Left ventricle myocardium inferior (tissue), 1 donor: ENCODE measurements around the gene CCDC51. TPM values are rescaled to one million over a fixed set of nuclear protein-coding genes. Genes with fewer than 3 reads are reported as not detected.

Source experiments
- DNase-seq: peaks from one replicate; pipeline ENCODE4 v3.0.0-alpha.2; 2020
- H3K27ac ChIP-seq: fragments of 200-600 bp; replicated peaks from 2 replicates; pipeline ENCODE4 v1.8.0; 2021
- H3K27me3 ChIP-seq: fragments of 200-600 bp; 2 replicates; pipeline ENCODE4 v1.8.0; 2021; ENCODE audit warnings: low read depth
- H3K36me3 ChIP-seq: fragments of 200-600 bp; 2 replicates; pipeline ENCODE4 v1.8.0; 2021
- H3K4me1 ChIP-seq: fragments of 200-600 bp; 2 replicates; pipeline ENCODE4 v1.8.0; 2021
- H3K4me3 ChIP-seq: fragments of 200-600 bp; 2 replicates; pipeline ENCODE4 v1.8.0; 2021; ENCODE audit warnings: mild to moderate bottlenecking, moderate library complexity
- H3K9me3 ChIP-seq: fragments of 200-600 bp; replicated peaks from 2 replicates; pipeline ENCODE4 v1.8.0; 2021
- intact Hi-C: fragments of 100-400 bp; cut with micrococcal nuclease; formaldehyde crosslinking; loops from one replicate; pipeline ENCODE4 v1.11.0; 2022
- total RNA-seq: library from RNA; stranded (reverse); fragmentation: NEBNext Ultra II Directional; extraction: Animal tissue kit (Norgen Biotek cat#: 25700); gene quantifications from one replicate; pipeline ENCODE4 v1.2.1, GENCODE V29; 2021
- TF ChIP-seq, protein P1 (sequence below): fragments of 200-600 bp; IDR thresholded peaks from 2 replicates; pipeline ENCODE4 v1.8.0; 2021; ENCODE audit warnings: antibody characterized with exemption, mild to moderate bottlenecking, borderline replicate concordance
- donor health status: DM: no; HTN: yes; CAD: no; lungs with severe emphysema.

CCDC51 gene
- total RNA-seq, 1 donor from 2014 or later = 13.9 TPM

DNA sequence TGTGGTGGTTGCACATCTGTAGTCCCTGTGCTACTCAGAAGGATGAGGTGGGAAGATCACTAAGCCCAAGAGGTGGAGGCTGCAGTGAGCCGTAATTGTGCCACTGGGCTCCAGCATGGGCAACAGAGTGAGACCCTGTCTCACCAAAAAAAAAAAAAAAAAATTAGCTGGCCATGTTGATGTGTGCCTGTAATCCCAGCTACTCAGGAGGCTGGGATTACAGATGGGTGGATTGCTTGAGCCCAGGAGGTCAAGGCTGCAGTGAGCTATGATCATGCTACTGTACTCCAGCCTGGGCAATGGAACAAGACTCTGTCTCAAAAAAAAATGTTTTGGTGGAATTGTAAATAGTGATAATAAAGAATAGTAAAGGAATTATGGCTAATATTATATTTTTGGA is 16.5 kb upstream of the CCDC51 start:
- H3K4me1 ChIP-seq = no peaks in the 10 kb centered on the region
- peaks cover 96% of the 10 kb centered on the region for H3K36me3 ChIP-seq
- no peak overlapping the region for H3K27ac ChIP-seq
- intact Hi-C loops = no loop called here
- H3K4me3 ChIP-seq = no peak overlapping the region
- H3K27me3 ChIP-seq = no peaks in the 10 kb centered on the region
- H3K9me3 ChIP-seq = no peaks in the 10 kb centered on the region
- TF ChIP-seq, protein P1, sequence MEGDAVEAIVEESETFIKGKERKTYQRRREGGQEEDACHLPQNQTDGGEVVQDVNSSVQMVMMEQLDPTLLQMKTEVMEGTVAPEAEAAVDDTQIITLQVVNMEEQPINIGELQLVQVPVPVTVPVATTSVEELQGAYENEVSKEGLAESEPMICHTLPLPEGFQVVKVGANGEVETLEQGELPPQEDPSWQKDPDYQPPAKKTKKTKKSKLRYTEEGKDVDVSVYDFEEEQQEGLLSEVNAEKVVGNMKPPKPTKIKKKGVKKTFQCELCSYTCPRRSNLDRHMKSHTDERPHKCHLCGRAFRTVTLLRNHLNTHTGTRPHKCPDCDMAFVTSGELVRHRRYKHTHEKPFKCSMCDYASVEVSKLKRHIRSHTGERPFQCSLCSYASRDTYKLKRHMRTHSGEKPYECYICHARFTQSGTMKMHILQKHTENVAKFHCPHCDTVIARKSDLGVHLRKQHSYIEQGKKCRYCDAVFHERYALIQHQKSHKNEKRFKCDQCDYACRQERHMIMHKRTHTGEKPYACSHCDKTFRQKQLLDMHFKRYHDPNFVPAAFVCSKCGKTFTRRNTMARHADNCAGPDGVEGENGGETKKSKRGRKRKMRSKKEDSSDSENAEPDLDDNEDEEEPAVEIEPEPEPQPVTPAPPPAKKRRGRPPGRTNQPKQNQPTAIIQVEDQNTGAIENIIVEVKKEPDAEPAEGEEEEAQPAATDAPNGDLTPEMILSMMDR = no peak
- DNase-seq = no peak

DNA sequence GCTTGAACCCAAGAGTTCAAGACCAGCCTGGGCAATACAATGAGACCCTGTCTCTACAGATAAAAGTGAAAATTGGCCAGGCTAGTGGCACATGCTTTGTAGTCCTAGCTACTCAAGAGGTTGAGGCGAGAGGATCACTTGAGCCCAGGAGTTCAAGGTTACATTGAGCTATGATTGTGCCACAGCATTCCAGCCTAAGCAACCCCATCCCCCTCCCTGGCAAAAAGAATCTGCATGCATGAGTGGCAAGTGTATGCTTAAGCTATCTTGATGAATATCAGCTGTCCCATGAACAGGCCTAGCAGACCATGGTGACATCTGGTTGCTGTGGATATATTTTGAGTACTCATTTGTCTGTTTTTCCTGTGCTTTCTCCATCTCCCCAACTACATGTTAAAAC is 11.4 kb upstream of the CCDC51 start:
- intact Hi-C loops = no loop called here
- TF ChIP-seq, protein P1 = no peak
- no peak overlapping the region for H3K4me3 ChIP-seq
- no peaks in the 10 kb centered on the region for H3K9me3 ChIP-seq
- H3K27me3 ChIP-seq = no peaks in the 10 kb centered on the region
- no peak for DNase-seq
- peaks cover 53% of the 10 kb centered on the region for H3K36me3 ChIP-seq
- H3K4me1 ChIP-seq = peaks cover 21% of the 10 kb centered on the region
- H3K27ac ChIP-seq = no peak overlapping the region

DNA sequence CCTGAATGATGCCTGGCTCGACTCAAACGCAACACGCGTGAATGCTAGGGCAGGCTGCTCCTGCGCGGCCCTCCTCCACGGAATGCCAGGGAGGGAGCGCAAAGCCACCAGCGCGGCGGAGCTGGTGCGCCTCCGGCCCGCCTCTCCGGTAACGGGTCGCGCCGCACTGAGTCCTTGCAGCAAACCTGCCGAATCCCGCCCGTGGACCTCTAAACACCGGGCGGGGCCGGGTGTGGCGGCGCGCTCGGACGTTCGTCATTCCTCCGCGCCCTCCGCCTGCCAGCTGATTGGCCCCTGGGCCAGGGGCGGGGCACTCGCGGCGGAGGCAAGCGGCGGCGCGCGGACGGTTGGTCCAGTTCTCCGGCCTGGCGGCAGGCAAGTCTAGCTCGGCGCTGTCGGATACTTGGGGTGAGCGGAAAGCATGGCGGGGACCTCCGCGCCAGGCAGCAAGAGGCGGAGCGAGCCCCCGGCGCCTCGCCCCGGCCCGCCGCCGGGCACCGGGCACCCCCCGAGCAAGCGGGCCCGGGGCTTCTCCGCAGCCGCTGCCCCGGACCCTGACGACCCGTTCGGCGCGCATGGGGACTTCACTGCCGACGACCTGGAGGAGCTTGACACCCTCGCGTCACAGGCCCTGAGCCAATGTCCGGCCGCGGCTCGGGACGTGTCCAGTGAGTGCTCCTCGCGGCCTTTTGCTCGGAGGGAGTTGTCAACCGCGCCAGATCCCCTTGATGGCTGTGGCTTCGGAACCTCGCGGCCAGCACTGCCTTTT is 6.7 kb upstream of the CCDC51 start, which contains the start of gene ATRIP:
Gene ATRIP, plus strand, starts transcription at position 313 of the 769 bp plus-strand sequence. Its CDS starts 109 bp downstream, at position 422.
- peak; percentile 91 for DNase-seq
- Histone ChIP-seq H3K4me1 (peaks cover 39% of the 10 kb centered on the region), H3K9me3 (no peaks in the 10 kb centered on the region), H3K4me3 (peak within 1 kb of the TSS; percentile 96), H3K27me3 (no peaks in the 10 kb centered on the region), H3K27ac (peak within 1 kb of the TSS; percentile 95), H3K36me3 (peaks cover 37% of the 10 kb centered on the region)
- TF ChIP-seq, protein P1 = no peak
- intact Hi-C loops = no loop called here

DNA sequence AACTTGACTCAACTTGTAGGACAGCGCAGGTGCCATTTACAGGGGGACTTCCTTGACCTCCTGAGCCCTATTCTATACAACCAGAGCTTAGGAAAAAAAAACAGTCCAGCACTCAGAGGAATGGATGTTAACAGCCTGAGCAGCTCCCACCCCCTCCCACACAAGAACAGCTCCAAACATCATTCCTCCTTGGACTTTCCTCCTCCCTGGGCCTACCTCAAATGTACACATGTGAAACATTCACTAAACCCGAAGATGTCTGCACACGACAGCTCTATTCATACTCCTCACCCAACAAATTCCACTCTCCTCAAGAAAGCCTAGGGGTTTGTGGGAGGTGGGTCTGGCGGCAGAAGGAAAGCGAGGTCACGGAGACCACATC is 6.1 kb upstream of the CCDC51 start:
- H3K36me3 ChIP-seq = peaks cover 40% of the 10 kb centered on the region
- intact Hi-C loops = no loop called here
- H3K4me1 ChIP-seq = peaks cover 45% of the 10 kb centered on the region
- no peak for DNase-seq
- H3K9me3 ChIP-seq = no peaks in the 10 kb centered on the region
- peak overlapping the region; percentile 96 for H3K4me3 ChIP-seq
- no peaks in the 10 kb centered on the region for H3K27me3 ChIP-seq
- TF ChIP-seq, protein P1 = no peak
- H3K27ac ChIP-seq = peak overlapping the region; percentile 95

DNA sequence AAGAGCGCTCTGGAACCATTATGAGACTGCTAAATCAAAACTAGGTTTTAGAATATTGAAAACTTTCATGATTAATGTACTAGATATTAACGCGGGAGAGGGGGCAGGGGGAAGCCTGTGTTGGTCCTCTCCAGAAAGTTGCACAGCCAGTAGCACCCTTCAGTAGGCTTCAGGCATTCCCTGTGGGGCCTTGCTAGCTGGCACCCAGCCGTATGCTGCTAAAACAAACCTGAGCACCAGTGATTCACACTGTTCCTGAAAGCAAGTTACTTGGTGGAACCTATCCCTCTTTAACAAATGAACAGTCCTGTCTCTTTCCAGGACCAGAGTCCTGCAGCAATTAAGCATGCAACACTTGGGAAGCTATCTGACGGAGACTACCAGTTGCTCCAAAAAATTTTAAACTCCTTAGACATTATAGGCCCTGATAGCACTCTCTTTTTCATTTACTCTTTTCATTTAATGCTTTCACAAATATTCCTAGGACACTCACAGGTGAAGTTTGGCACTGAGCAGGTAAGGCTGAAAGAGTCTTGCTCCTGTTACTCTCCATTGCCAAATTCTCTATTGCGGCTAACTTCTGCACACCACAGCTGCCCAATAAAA is 5.5 kb upstream of the CCDC51 start:
- Histone ChIP-seq H3K9me3 (no peaks in the 10 kb centered on the region), H3K4me3 (peak overlapping the region; percentile 96), H3K4me1 (peaks cover 51% of the 10 kb centered on the region), H3K27me3 (no peaks in the 10 kb centered on the region), H3K36me3 (peaks cover 33% of the 10 kb centered on the region), H3K27ac (no peak overlapping the region)
- TF ChIP-seq, protein P1 = no peak
- intact Hi-C loops = no loop called here
- no peak for DNase-seq
